Endodermal cell (in vitro differentiated cells): ENCODE data around the gene NOBOX. TPM values are rescaled to one million over a fixed set of nuclear protein-coding genes. Genes with fewer than 3 reads are reported as not detected.

ENCODE experiments used
- DNase-seq: peaks from one replicate; pipeline ENCODE4 v3.0.0-alpha.2; 2017
- H3K27ac ChIP-seq: 2 replicates; pipeline ENCODE4 v1.5.1; 2013; ENCODE audit warnings: mild to moderate bottlenecking, low read depth, low read length, moderate library complexity
- H3K27me3 ChIP-seq: 2 replicates; pipeline ENCODE4 v1.6.1; 2013; ENCODE audit warnings: mild to moderate bottlenecking, low read length, moderate library complexity; ENCODE audit not compliant: insufficient read depth, control insufficient read depth, poor library complexity, severe bottlenecking
- H3K36me3 ChIP-seq: 2 replicates; pipeline ENCODE4 v1.7.0; 2013; ENCODE audit warnings: mild to moderate bottlenecking, low read length, moderate library complexity; ENCODE audit not compliant: control insufficient read depth, insufficient read depth
- H3K4me1 ChIP-seq: one replicate; pipeline ENCODE4 v1.7.0; 2013; ENCODE audit warnings: low read length; ENCODE audit not compliant: control insufficient read depth, insufficient read depth
- H3K4me3 ChIP-seq: 2 replicates; pipeline ENCODE4 v1.5.1; 2013; ENCODE audit warnings: mild to moderate bottlenecking, low read length, moderate library complexity
- H3K9ac ChIP-seq: 2 replicates; pipeline ENCODE4 v1.6.1; 2013; ENCODE audit warnings: mild to moderate bottlenecking, low read length, moderate library complexity; ENCODE audit not compliant: poor library complexity, severe bottlenecking; ENCODE audit errors: extremely low read depth
- H3K9me3 ChIP-seq: 2 replicates; pipeline ENCODE4 v1.6.1; 2013; ENCODE audit warnings: mild to moderate bottlenecking, low read length, moderate library complexity; ENCODE audit not compliant: control insufficient read depth
- H3K27ac Mint-ChIP-seq: 2 replicates; pipeline ENCODE4 v1.8.0; 2020; ENCODE audit warnings: mixed read lengths
- H3K27me3 Mint-ChIP-seq: 2 replicates; pipeline ENCODE4 v1.8.0; 2021; ENCODE audit warnings: mild to moderate bottlenecking, mixed read lengths; ENCODE audit not compliant: insufficient read depth
- H3K36me3 Mint-ChIP-seq: 2 replicates; pipeline ENCODE4 v1.8.0; 2020; ENCODE audit warnings: low read depth, mixed read lengths
- H3K4me1 Mint-ChIP-seq: 2 replicates; pipeline ENCODE4 v1.8.0; 2020; ENCODE audit warnings: mixed read lengths
- H3K4me3 Mint-ChIP-seq: 2 replicates; pipeline ENCODE4 v1.8.0; 2020; ENCODE audit warnings: mild to moderate bottlenecking, moderate library complexity, mixed read lengths
- H3K9me3 Mint-ChIP-seq: 2 replicates; pipeline ENCODE4 v1.8.0; 2020; ENCODE audit warnings: mild to moderate bottlenecking, mixed read lengths
- WGBS, 2 experiments: methylation state at CpG; one replicate each; pipeline versions ENCODE4 v1.1.5 to v1.1.7; 2013; ENCODE audit warnings: missing lambda C conversion rate in 2 of 2, mixed read lengths in 1 of 2; ENCODE audit not compliant: insufficient coverage in 1 of 2, insufficient read length in 1 of 2; 5-methylcytosine and 5-hydroxymethylcytosine counted together
- total RNA-seq, 2 donors: library from RNA; stranded (reverse); fragmentation: NEBNext Ultra II Directional in 1 of 2; extraction: Animal tissue kit (Norgen Biotek cat#: 25700) in 1 of 2; gene quantifications; 2 replicates in 1 of 2; 3 replicates in 1 of 2; pipeline ENCODE4 v1.2.1, GENCODE V29; 2021
- TF ChIP-seq, protein P1 (sequence below): fragments of 200-600 bp; sonication (generic); conservative IDR thresholded peaks from 2 replicates; pipeline ENCODE4 v1.5.0; 2021; ENCODE audit warnings: antibody characterized with exemption, mild to moderate bottlenecking

Gene NOBOX
- total RNA-seq, 2 donors from 2014 or later, result not detected

DNA sequence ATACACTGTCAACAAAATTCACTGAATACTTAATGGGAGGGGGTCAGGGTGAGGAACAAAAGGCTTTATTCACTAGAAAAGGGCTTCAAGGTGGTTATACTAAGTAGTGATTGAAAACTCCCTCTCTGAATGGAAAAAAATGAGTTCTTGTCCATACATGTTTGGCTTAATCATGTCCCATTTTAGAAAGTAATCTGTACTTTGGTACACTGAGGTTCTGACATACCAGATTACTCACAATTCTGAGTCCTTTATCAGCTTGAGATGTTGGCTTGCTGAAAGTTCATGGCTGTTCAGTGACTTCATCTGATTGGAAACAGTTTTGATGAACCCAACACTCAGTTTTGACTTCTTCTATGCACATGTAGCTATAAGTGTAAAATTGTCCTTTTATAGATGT is 12.8 kb upstream of the NOBOX start:
- no peaks in the 10 kb centered on the region for H3K4me1 Mint-ChIP-seq
- H3K9me3 ChIP-seq, result no peaks in the 10 kb centered on the region
- no peak overlapping the region for H3K27ac ChIP-seq
- no peak overlapping the region for H3K27ac Mint-ChIP-seq
- H3K4me1 ChIP-seq, result no peaks in the 10 kb centered on the region
- H3K9me3 Mint-ChIP-seq, result peaks cover 18% of the 10 kb centered on the region
- no peak for DNase-seq
- H3K27me3 ChIP-seq, result no peaks in the 10 kb centered on the region
- no peak overlapping the region for H3K4me3 Mint-ChIP-seq
- H3K36me3 ChIP-seq, result no peaks in the 10 kb centered on the region
- H3K27me3 Mint-ChIP-seq, result no peaks in the 10 kb centered on the region
- no peaks in the 10 kb centered on the region for H3K36me3 Mint-ChIP-seq
- TF ChIP-seq, protein P1, sequence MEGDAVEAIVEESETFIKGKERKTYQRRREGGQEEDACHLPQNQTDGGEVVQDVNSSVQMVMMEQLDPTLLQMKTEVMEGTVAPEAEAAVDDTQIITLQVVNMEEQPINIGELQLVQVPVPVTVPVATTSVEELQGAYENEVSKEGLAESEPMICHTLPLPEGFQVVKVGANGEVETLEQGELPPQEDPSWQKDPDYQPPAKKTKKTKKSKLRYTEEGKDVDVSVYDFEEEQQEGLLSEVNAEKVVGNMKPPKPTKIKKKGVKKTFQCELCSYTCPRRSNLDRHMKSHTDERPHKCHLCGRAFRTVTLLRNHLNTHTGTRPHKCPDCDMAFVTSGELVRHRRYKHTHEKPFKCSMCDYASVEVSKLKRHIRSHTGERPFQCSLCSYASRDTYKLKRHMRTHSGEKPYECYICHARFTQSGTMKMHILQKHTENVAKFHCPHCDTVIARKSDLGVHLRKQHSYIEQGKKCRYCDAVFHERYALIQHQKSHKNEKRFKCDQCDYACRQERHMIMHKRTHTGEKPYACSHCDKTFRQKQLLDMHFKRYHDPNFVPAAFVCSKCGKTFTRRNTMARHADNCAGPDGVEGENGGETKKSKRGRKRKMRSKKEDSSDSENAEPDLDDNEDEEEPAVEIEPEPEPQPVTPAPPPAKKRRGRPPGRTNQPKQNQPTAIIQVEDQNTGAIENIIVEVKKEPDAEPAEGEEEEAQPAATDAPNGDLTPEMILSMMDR, result no peak
- H3K9ac ChIP-seq, result no peak overlapping the region
- no peak overlapping the region for H3K4me3 ChIP-seq

DNA sequence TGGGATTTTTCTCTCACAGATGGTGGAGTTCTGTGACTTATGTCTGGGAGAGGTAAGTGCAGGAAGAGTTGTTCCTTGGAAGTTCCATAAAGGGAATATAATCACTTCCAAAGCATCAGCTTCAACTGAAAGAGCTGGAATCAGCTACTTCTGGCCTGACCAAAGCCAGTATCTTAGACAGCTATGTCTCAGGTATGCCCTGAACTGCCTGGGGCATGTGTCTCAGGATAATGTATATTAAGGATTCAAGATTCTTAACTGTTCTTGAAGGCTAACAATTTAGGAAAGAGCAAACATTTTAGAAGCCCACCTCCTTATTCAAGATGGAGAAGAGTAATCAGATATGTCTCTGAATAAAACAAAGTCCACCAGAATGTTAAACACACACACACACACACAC is 12.4 kb upstream of the NOBOX start:
- Histone ChIP-seq H3K9me3 (no peaks in the 10 kb centered on the region), H3K27ac (no peak overlapping the region), H3K27me3 (no peaks in the 10 kb centered on the region), H3K36me3 (no peaks in the 10 kb centered on the region), H3K9ac (no peak overlapping the region), H3K4me1 (no peaks in the 10 kb centered on the region), H3K4me3 (no peak overlapping the region)
- Mint-ChIP-seq H3K36me3 (no peaks in the 10 kb centered on the region), H3K27me3 (no peaks in the 10 kb centered on the region), H3K4me3 (no peak overlapping the region), H3K9me3 (peaks cover 18% of the 10 kb centered on the region), H3K27ac (no peak overlapping the region), H3K4me1 (no peaks in the 10 kb centered on the region)
- no peak for DNase-seq
- TF ChIP-seq, protein P1, result no peak

DNA sequence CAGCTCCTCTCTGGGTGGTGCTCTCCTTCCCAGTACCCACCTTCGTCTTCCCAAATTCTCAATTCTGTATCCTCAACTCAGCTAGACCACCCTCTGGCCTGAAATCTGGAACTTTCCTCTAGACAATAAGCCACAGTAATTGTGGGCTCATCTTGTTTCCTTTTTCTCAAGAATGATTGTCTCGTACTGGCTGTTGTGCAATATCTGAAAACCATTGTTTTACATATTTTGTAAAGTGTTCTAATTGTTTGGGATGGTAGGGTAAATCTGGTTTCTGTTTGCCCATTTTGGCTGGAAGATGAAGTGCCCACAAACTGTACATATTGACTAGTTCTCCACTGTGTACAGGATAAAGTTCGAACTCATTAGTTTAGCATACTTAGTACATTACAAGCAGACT is 11.3 kb upstream of the NOBOX start:
- 50 to 60% methylated on average over 2 to 3 of the region's 3 CpGs for WGBS, 2 experiments
- no peaks in the 10 kb centered on the region for H3K9me3 ChIP-seq
- Mint-ChIP-seq H3K4me1 (no peaks in the 10 kb centered on the region), H3K9me3 (peaks cover 18% of the 10 kb centered on the region), H3K27me3 (no peaks in the 10 kb centered on the region), H3K4me3 (no peak overlapping the region), H3K27ac (no peak overlapping the region), H3K36me3 (no peaks in the 10 kb centered on the region)
- H3K27me3 ChIP-seq, result no peaks in the 10 kb centered on the region
- DNase-seq, result no peak
- H3K9ac ChIP-seq, result no peak overlapping the region
- TF ChIP-seq, protein P1, result no peak
- no peaks in the 10 kb centered on the region for H3K4me1 ChIP-seq
- H3K27ac ChIP-seq, result no peak overlapping the region
- H3K4me3 ChIP-seq, result no peak overlapping the region
- no peaks in the 10 kb centered on the region for H3K36me3 ChIP-seq
